ENCODE data around the gene ZNF407. TPM values are rescaled to one million over a fixed set of nuclear protein-coding genes. Genes with fewer than 3 reads are reported as not detected.

The ZNF407 gene
- total and polyA plus RNA-seq, 10 donors = 2.0 to 41.0 (median 26.3) TPM

DNA sequence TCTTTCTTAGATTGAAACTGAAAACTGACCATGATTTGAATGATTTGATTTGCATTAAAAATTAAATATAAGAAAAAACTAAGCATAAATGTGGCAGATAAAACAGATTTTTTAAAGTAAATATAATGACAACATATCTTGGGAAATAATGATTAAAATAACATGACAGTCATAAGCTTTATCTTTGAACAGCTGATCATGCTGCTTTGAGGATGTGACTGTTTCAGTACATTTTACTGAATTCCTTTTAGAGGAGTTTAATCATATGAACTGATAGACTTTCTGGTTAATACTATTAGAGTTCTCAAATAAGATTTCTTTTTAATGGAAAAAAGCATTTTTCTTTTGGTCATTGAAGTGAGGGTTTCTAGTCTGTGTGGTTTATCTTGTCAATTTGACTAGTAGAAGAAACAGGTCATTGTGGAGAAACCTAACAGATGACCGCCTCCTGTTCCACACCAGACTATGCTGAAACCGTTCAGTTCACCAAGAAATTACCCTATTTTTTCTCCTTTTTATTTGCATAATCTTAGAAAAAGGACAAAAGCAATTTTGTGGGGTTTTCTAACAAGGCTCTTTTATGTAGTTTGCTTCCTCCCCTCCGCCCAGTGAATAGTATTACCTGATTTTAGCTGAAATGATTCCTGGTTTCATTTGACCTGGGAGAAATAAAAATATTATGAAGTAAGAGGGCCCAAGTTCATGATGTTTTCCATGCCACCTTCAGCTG lies 349.1 kb downstream of the ZNF407 start:
- Histone ChIP-seq H3K36me3 (peaks cover 0 to 4% (median 0%) of the 10 kb centered on the region in 6 donors), H3K27me3 (replicated peaks in 1 of 7) (no peaks in the 10 kb centered on the region), H3K4me3 (no peak overlapping the region), H3K27ac (no peak overlapping the region), H3K9me3 (no peaks in the 10 kb centered on the region), H3K4me1 (peaks cover 3 to 37% (median 20%) of the 10 kb centered on the region in 6 donors)
- intact Hi-C loops (cut with DNase I; ENCODE audit: low total_unique reads) = no loop called here
- WGBS, 5 donors = 73 to 90% (median 88%) methylated on average over 3 of the region's 3 CpGs
- no peak for DNase-seq
- TF ChIP-seq POLR2AphosphoS5 (IDR thresholded peaks at IDR 0.05) (no peak), POLR2A (IDR thresholded peaks at IDR 0.05) (no peak)

DNA sequence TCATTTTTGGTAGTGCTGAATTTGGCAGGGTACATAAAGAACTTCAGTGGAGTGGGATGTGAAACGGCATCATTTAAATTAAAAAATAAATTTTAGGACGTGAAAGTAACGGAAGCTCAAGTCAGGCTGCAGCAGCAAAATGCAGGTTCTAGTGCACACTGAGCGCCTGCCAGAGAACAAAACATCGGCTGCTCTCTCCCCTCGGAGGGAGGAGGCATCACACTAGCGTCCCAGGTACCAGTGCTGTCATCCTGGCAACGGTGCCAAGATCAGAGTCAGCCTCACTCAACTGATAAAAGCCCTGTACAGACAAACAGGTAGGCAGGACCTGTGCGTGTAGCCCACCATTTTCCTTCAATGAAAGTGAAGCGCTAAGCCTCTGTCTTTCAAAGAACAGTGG lies 349.7 kb downstream of the ZNF407 start:
- no peak for DNase-seq
- no peaks in the 10 kb centered on the region for H3K9me3 ChIP-seq
- H3K4me3 ChIP-seq = no peak overlapping the region
- H3K4me1 ChIP-seq = peaks cover 0 to 31% (median 18%) of the 10 kb centered on the region in 6 donors
- peaks cover 0 to 4% (median 0%) of the 10 kb centered on the region in 6 donors for H3K36me3 ChIP-seq
- no peaks in the 10 kb centered on the region for H3K27me3 ChIP-seq (replicated peaks in 1 of 7)
- 95 to 97% (median 95%) methylated on average over 10 of the region's 10 CpGs for WGBS, 5 donors
- TF ChIP-seq, protein P1, sequence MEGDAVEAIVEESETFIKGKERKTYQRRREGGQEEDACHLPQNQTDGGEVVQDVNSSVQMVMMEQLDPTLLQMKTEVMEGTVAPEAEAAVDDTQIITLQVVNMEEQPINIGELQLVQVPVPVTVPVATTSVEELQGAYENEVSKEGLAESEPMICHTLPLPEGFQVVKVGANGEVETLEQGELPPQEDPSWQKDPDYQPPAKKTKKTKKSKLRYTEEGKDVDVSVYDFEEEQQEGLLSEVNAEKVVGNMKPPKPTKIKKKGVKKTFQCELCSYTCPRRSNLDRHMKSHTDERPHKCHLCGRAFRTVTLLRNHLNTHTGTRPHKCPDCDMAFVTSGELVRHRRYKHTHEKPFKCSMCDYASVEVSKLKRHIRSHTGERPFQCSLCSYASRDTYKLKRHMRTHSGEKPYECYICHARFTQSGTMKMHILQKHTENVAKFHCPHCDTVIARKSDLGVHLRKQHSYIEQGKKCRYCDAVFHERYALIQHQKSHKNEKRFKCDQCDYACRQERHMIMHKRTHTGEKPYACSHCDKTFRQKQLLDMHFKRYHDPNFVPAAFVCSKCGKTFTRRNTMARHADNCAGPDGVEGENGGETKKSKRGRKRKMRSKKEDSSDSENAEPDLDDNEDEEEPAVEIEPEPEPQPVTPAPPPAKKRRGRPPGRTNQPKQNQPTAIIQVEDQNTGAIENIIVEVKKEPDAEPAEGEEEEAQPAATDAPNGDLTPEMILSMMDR (IDR thresholded peaks at IDR 0.05 in 8 of 11, conservative IDR thresholded peaks at IDR 0.05 in 3 of 11) = no peak
- TF ChIP-seq POLR2AphosphoS5 (IDR thresholded peaks at IDR 0.05) = no peak
- TF ChIP-seq POLR2A (IDR thresholded peaks at IDR 0.05) = no peak
- intact Hi-C loops (cut with DNase I; ENCODE audit: low total_unique reads) = no loop called here
- no peak overlapping the region for H3K27ac ChIP-seq

DNA sequence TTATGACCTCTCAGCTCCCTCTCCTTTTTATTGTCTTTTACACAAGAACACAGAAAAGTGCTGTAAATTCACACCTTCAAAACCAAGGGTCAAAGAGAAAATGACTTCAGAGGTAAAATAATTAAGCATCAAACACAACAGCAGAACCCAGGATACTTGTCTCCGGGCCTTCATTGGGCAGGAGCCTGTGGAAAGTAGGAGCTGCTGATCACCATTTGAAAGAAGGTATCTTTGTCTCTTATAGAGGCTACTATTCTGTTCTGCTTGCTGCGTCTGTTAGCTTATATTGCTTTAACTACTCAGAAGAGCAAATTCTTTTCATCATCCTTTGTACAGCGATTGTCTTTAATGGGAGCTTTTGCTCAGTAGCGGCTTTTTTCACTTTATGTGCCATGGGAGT lies 350.2 kb downstream of the ZNF407 start:
- DNase-seq = no peak
- H3K27me3 ChIP-seq (replicated peaks in 1 of 7) = no peaks in the 10 kb centered on the region
- H3K4me1 ChIP-seq = peaks cover 0 to 27% (median 18%) of the 10 kb centered on the region in 6 donors
- intact Hi-C loops (cut with DNase I; ENCODE audit: low total_unique reads) = no loop called here
- H3K4me3 ChIP-seq = no peak overlapping the region
- no peaks in the 10 kb centered on the region for H3K9me3 ChIP-seq
- WGBS, 5 donors = 93 to 99% (median 97%) methylated on average over 4 of the region's 4 CpGs
- TF ChIP-seq, protein P1 (IDR thresholded peaks at IDR 0.05 in 8 of 11, conservative IDR thresholded peaks at IDR 0.05 in 3 of 11) = no peak
- TF ChIP-seq POLR2AphosphoS5 (IDR thresholded peaks at IDR 0.05) = no peak
- H3K36me3 ChIP-seq = peaks cover 0 to 4% (median 0%) of the 10 kb centered on the region in 6 donors
- H3K27ac ChIP-seq = no peak overlapping the region

DNA sequence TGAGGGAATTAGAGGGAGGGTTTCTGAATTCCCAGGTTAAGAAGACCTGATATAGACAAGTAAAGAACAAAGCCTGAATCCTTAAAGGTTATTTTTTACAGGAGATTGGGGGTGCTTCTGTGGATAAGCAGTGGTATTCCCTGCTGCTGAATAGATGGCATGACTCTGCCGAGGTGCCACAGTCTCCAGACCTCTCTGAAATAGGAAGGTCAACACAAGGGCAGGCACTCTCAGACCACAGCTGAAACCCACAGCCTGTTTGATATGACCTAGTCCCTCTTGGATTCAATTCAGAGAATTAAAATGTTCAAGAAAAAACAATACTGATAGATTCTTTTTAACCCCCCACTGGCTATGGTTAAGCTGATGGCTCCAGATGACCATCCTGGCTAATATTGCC lies 351.9 kb downstream of the ZNF407 start:
- H3K36me3 ChIP-seq = peaks cover 0 to 4% (median 0%) of the 10 kb centered on the region in 6 donors
- WGBS, 5 donors = 30 to 65% (median 41%) methylated on average over 1 of the region's 1 CpG
- no peaks in the 10 kb centered on the region for H3K27me3 ChIP-seq (replicated peaks in 1 of 7)
- DNase-seq = no peak
- H3K4me1 ChIP-seq = peaks cover 0 to 22% (median 18%) of the 10 kb centered on the region in 6 donors
- H3K27ac ChIP-seq = peak overlapping the region in 2 of 8 donors; percentile 10
- TF ChIP-seq, protein P1 (IDR thresholded peaks at IDR 0.05 in 8 of 11, conservative IDR thresholded peaks at IDR 0.05 in 3 of 11) = no peak
- TF ChIP-seq POLR2A (IDR thresholded peaks at IDR 0.05) = no peak
- TF ChIP-seq POLR2AphosphoS5 (IDR thresholded peaks at IDR 0.05) = no peak
- no peaks in the 10 kb centered on the region for H3K9me3 ChIP-seq
- intact Hi-C loops (cut with DNase I; ENCODE audit: low total_unique reads) = no loop called here
- H3K4me3 ChIP-seq = no peak overlapping the region
